Measurements from ENCODE around the gene RPF1. TPM values are rescaled to one million over a fixed set of nuclear protein-coding genes. Genes with fewer than 3 reads are reported as not detected.

RPF1 gene
- 40.5 and 42.6 TPM in 2 replicates for total RNA-seq
- long read RNA-seq, transcript RPF1-201 (9 exons, 1,385 nt): major isoform, 46 of 57 reads
- long read RNA-seq, partial matches to known transcripts: 6 of 57 reads
- long read RNA-seq, other reads (novel, unspliced or antisense): 5 of 57 reads

DNA sequence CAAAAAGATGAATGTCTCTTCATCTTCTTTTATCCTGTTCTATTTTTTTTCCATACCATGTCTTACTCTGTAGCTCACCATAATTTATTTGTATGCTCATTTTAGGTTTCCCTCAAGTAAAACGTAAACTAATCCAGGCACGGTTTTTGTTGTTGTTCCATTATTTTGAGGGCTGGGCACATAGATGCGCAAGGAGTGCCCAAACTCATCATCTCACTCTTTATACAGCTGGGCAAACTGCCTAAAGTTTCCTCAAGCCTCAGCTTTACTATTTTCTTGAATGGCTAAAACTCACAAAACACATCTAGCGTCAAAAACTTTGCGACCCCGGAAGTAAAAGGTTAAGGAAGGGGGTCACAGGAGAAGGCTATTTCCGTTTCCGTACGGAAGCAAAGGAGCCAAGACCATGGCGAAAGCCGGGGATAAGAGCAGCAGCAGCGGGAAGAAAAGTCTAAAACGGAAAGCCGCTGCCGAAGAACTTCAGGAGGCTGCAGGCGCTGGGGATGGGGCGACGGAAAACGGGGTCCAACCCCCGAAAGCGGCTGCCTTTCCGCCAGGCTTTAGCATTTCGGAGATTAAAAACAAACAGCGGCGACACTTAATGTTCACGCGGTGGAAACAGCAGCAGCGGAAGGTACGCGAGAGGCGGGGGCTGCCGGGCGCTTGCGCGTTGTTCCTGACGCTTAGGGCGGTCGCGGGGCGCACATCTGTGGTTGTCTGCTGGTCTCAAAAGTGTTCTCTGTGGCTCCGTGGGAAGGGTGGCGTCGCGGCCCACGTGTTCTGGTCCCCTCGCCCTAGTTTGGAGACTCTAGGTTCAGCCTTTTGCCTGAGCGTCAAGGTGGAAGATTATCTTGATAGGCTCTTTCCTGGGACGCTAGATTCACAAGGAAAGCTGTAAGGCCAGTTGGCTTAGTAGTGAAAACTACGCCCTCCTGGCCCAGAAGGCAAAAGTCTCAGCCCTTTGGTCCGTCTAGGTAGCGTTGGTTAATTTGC is at the start of gene RPF1:
RPF1 (plus strand) TSS at position 391 of the 993 bp plus-strand sequence; CDS start at position 407, 16 bp downstream.
- DNase-seq (ENCODE audit: low spot score, unreplicated experiment): peak; percentile 30
- TF ChIP-seq, protein P1, sequence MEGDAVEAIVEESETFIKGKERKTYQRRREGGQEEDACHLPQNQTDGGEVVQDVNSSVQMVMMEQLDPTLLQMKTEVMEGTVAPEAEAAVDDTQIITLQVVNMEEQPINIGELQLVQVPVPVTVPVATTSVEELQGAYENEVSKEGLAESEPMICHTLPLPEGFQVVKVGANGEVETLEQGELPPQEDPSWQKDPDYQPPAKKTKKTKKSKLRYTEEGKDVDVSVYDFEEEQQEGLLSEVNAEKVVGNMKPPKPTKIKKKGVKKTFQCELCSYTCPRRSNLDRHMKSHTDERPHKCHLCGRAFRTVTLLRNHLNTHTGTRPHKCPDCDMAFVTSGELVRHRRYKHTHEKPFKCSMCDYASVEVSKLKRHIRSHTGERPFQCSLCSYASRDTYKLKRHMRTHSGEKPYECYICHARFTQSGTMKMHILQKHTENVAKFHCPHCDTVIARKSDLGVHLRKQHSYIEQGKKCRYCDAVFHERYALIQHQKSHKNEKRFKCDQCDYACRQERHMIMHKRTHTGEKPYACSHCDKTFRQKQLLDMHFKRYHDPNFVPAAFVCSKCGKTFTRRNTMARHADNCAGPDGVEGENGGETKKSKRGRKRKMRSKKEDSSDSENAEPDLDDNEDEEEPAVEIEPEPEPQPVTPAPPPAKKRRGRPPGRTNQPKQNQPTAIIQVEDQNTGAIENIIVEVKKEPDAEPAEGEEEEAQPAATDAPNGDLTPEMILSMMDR (IDR thresholded peaks at IDR 0.05; ENCODE audit: unreplicated experiment): no peak
- Mint-ChIP-seq H3K27me3 (peaks cover 38% of the 10 kb centered on the region), H3K36me3 (ENCODE audit: insufficient read depth) (peaks cover 10% of the 10 kb centered on the region), H3K9me3 (ENCODE audit: low read depth) (peaks cover 14% of the 10 kb centered on the region), H3K27ac (peak within 1 kb of the TSS; percentile 99), H3K4me3 (ENCODE audit: low read depth) (peak within 1 kb of the TSS; percentile 97), H3K4me1 (ENCODE audit: low read depth) (peaks cover 12% of the 10 kb centered on the region)

- peaks cover 27% of the 10 kb centered on the region for H3K9me3 Mint-ChIP-seq (ENCODE audit: low read depth)
- peaks cover 13% of the 10 kb centered on the region for H3K4me1 Mint-ChIP-seq (ENCODE audit: low read depth)
- TF ChIP-seq, protein P1 (IDR thresholded peaks at IDR 0.05; ENCODE audit: unreplicated experiment): no peak
- H3K27ac Mint-ChIP-seq: no peak overlapping the region
- H3K36me3 Mint-ChIP-seq (ENCODE audit: insufficient read depth): peaks cover 15% of the 10 kb centered on the region
- H3K27me3 Mint-ChIP-seq: no peaks in the 10 kb centered on the region
- no peak overlapping the region for H3K4me3 Mint-ChIP-seq (ENCODE audit: low read depth)
- no peak for DNase-seq (ENCODE audit: low spot score, unreplicated experiment)
These were observed 48.5 kb upstream of the RPF1 start for GRCh38 chr1:84430546-84430945.

- TF ChIP-seq, protein P1 (IDR thresholded peaks at IDR 0.05; ENCODE audit: unreplicated experiment): peak; percentile 87
- peaks cover 21% of the 10 kb centered on the region for H3K9me3 Mint-ChIP-seq (ENCODE audit: low read depth)
- no peak overlapping the region for H3K4me3 Mint-ChIP-seq (ENCODE audit: low read depth)
- H3K4me1 Mint-ChIP-seq (ENCODE audit: low read depth): peaks cover 18% of the 10 kb centered on the region
- no peaks in the 10 kb centered on the region for H3K27me3 Mint-ChIP-seq
- DNase-seq (ENCODE audit: low spot score, unreplicated experiment): peak; percentile 13
- H3K27ac Mint-ChIP-seq: peak overlapping the region; percentile 85
- peaks cover 15% of the 10 kb centered on the region for H3K36me3 Mint-ChIP-seq (ENCODE audit: insufficient read depth)
These were observed 45.6 kb upstream of the RPF1 start for GRCh38 chr1:84433258-84434080.

GRCh38 chr1:84434081-84434769 is 44.8 kb upstream of the RPF1 start:
- TF ChIP-seq, protein P1 (IDR thresholded peaks at IDR 0.05; ENCODE audit: unreplicated experiment): peak; percentile 1
- Mint-ChIP-seq H3K9me3 (ENCODE audit: low read depth) (peaks cover 15% of the 10 kb centered on the region), H3K27ac (no peak overlapping the region), H3K27me3 (no peaks in the 10 kb centered on the region), H3K36me3 (ENCODE audit: insufficient read depth) (peaks cover 13% of the 10 kb centered on the region), H3K4me3 (ENCODE audit: low read depth) (no peak overlapping the region), H3K4me1 (ENCODE audit: low read depth) (peaks cover 14% of the 10 kb centered on the region)
- DNase-seq (ENCODE audit: low spot score, unreplicated experiment): no peak
